HG03520 (cell line): Measurements from ENCODE around the gene MAD1L1.

Experiments
- ATAC-seq: cut with Tn5 transposase; IDR thresholded peaks from one replicate; pipeline ENCODE4 v1.9.1; 2021; ENCODE audit warnings: mild to moderate bottlenecking, moderate library complexity; ENCODE audit not compliant: unreplicated experiment

MAD1L1 gene

DNA sequence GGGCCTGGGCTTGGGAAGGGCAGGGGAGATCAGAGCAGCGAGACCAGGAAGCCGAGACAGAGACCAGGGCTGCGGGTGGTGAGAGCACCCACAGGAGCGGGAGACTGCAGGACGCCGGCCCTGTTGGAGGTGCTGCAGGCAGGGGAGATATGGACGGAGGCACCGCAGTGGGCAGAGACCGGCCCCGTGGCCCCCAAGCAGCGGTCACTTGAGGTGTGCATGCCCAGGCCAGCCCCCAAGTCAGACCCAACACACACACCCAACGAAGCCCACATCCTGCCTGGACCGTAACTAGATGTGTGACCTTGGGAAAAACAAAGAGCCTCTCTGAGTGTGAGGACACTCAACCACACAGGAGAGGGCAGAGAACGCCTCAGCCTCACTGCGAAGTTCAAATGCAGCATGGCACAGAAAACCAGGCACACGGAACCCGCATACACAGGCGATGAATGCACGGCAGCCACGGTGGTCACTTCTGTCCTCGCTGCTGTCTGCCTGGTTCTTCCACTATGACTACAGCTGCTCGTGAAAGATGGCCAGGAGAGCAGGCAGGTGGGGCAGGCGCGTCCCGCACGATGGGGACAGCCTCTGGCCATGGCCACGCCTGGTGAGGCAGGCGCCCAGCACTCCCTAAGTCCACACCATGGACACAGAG, 214.7 kb downstream of the MAD1L1 start:
- no peak for ATAC-seq

DNA sequence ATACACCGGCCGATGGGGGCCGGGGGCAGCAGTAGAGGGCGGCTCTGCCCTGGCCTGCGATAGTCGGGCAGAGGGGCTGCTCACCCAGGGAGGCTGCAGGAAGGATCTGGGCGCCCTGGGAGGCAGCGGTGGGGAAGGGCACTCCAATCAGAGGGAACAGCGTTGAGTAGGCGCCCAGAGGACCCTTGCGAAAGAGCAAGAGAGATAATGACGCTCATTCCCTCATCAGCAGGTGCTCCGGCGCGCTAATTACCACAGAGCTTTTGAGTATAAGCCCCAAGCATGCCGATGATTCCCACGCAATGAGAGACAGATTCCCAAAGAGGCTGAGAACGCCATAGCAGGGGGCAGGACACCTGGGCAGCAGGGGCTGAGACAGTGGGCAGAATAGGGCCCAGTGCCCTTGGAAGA, 215.3 kb downstream of the MAD1L1 start:
- ATAC-seq: no peak

DNA sequence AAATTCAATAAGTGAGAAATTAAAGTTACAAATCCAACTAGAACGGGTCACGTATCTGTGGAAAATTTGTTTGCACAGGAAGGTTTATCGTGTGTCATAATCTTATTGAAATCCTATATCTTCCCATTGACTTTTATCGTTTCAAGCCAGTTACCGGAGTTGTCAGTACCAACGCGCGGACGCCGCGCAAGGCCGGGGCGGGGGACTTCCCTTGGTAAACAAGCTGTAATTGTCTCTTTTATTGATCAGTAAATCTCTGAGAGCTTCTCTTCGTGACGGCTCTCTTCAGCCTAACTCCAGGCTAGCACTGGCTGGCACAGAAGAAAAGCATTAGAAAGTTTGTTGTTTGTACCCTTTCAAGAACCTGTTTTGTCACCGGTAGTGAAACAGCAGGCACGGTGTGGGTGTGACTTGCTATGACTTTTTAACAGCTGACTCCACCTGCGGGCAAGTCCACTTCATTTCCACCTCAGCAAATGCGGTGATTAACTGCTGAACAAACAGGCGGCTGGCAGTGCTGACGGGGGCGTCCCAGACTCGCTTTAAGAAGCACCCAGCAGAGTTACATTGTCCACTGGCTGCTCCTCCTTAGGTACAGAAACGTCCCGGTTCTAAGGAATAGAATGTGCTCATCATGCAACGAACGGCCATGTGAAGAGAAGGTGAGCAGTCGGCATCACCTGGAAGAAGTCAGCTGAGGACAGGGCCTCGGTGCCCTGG, 215.8 kb downstream of the MAD1L1 start:
- ATAC-seq: no peak

DNA sequence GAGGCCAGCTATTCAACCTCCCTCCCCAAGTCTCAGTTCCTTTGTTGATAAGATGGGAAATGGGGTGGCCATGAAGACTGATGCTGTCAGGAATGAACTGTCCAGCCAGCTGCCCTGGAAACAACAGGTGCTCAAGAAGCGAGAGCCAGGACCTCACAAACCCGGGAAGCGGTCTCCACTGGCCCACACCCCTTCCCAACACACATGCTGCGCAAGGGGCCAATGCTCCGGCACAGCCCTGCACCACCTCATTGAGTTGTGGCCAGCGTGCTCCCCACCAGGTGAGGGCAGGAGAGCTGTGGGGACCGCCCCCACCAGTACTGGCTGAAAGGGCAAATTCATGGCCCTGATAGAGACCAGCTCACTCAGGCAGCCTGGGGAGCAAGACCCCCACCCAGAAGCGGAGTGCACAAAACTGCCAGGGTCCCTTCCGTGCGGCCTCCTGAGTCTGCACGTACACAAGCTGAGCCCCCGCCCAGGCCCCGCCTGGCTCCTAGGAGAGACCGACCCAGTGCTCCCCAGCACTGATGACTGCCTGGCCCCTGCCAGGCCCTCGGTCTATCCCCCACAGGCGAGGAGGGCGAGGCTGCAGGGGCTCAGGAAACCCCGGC, 216.6 kb downstream of the MAD1L1 start:
- ATAC-seq: no peak

DNA sequence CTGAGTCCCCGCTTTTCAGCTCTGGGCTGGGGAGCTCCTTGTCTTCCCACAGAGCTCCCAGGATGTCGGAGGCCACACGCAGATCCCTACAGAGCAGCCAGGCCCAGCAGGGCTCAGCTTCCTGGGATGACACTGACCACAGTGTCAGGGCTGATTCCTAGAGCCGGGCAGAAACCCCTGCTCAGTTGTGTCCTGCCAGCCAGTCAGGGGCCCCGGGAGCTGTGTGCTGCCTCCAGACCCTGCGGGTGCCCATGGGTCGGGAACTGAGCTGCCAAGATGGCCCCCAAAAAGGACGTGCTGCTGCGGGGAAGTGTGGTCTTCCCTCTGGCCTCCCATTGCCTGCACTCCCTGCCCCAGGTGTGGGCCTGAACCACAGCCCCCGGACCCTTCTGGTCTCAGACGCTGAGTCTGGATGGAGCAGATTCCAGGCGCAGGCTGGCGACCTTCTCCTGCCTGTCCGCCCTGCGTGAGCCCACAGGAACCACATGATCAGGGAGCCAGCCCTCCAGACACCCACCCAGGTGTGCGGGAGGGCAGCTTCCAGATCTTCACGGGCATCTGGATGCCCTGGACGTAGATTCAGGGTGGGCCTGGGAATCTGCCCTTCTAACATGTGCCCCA, 217.4 kb downstream of the MAD1L1 start:
- ATAC-seq: no peak

DNA sequence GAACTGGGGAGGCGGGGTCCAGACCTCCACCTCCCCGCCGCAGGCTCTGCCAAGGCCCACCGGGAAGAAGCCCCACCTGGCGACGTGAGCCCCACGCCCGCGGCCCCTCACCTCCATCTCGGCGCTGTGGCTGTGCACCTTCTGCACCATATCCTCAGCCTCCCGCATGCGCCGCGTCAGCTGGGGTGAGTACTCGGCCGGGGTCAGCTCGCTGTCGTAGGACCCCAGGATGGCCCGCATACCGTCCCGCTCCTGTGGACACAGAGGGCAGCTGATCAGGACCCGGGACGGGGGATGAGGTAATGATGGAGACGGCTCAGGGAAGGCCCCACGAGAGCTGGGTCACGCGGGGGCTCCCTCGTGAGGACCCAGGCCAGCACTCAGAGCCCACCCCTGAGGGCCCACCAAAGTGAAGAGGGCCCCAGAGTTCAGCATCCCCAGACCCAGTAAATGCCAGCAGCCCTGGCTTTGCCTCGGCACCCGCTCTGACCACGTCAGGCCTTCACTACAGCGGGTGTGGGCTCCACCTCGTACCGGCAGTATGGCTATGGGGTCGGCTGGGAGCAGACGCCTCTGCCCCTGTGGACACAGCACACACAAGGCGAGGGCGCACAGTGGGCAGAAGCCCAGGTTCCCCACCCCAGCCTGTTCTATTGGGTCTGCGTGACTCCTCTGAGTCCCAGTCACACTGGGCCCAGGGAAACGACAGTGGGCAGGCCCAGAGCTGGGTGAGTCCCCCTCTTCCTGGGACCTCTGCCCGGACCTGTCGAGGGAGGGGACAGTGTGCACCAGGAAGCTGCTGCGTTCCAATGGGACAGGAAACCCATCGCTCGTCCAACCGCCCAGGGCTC, 218.1 kb downstream of the MAD1L1 start:
- no peak for ATAC-seq

DNA sequence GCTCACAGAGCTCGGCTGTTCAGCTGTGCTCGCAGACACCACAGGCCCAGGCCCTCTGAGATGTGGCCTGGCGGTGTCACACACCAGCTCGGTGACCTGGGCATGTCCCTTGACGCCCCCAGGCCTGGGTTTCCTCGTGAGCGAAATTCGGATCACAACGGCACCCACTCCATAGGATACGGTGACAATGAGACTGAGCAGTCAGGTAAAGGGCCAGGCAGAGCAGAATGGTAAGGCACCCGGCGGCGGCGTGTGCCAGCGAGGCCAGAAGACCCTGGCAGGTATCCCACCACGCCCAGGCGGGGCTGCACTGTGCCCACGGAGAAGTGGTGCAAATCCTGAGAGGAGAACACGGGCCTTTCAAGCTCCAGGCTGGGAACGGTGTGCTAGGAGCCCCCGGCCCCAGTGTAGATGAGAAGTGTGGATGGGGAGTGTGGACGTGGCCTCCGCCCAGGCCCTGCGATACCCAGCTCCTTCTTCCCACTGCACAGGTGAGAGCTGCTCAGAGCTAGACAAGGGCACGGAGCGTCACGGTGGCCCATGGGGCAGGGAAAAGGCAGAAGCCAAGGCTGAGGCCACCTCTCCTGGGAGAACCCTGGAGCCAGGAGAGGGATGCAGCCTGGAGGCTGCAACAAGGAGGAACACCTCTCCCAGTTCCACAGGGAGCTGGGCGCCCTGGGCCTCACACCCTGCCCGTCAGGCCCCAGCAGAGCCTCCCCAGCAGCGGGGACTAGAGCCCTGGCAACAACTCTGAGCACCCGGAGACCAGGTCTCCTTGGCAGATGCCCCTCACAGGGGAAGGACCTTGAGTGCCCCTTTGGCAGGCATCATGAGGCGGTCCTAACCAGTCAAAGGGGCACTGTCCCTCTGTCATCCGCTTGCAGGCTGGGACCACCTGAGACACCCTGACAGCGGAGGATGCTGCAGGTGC, 219.1 kb downstream of the MAD1L1 start:
- ATAC-seq: no peak

DNA sequence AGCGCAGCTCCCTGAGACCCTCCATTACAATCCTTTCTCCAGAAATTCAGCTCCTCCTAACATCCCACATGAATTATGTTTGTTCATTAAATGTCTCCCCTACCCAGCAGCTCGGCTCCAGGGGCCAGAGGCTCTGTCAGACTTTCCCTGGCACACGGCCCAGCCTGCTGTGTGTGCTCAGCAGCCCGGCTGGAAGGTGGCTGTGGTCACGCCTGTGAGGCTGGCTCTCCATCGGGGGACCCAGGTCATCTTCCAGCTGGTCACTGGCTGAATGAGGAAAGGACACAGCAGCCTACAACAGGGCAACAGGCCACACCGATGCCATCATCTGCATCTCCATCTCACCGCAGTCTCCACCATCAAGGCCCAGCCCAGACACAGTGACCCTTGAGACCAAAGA, 219.8 kb downstream of the MAD1L1 start:
- ATAC-seq: no peak

DNA sequence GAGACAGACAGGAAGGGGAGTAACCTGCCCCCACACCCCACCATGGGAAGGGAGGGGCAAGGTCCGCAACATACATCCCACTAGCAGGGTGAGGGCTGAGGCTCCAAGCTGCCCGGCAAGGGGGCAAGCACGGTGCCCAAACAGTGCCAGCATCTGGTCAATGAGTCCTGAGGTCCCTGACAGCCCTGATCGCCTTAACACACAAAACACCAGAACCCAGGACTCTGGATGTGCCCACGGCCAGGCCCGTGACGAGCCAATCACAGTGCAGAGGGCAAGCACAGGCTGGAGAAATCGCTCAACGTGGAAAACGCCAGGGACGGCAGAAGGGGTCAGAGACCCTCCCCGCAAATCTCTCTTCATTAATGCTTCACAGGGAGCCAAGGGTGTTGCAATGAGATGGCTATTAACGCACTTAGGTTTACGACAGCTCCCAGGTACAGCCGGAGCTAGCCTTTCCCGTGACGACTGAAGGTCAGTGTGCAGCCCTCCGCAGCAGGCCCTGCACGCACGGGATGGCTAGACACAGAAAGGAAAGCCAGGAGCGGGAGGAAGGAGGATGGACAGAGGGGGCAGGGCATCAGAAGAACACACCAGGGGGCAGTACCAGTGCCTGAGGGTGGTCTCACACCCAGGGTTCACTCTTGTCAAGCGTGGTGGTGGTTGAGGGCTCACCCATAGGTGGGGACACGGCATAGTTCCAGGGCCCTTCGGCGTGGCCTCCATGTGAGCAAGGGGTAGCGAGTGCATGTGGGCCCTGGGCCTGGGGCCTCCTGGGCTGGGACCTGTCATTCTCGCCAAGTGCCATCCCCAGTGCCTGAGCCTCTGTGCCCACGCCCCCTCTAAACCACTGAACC, 220.5 kb downstream of the MAD1L1 start:
- ATAC-seq: no peak

DNA sequence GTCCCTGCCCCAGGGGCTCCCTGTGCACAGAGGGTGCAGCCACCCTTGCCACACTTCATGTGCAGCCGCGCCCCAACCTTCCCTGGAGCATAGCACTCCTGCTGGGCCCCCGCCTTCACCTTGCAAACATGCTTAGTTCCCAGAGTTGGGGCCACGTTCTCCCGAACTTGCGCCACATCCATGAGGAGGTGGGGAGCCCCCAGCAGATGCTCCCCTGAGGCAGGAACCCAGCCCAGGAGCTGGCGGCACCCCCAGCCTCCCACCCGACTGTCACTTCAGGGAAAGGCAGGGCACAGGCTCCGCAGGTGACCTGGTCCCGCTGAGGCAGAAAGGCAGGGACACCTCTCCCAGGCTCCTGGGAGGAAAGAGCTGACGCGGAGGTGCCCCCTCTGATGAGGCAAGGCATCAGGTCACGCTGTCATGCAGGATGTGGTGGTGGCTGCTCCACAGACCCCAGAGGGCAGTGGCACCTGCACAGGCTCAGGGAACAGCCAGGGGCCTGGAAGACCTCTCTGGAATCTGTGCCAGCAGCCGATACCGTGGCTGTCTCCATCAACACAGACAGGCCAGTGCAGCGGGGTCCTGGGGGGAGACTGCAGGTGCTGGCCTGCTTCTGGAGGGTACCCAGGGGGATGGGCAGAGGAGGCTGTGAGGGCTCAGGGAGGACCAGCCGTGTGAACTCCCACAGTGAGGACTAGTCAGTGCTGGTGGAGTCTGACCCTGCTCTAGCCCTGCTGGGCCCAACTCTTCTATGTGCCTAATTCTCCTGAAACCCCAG, 221.3 kb downstream of the MAD1L1 start:
- ATAC-seq: no peak

DNA sequence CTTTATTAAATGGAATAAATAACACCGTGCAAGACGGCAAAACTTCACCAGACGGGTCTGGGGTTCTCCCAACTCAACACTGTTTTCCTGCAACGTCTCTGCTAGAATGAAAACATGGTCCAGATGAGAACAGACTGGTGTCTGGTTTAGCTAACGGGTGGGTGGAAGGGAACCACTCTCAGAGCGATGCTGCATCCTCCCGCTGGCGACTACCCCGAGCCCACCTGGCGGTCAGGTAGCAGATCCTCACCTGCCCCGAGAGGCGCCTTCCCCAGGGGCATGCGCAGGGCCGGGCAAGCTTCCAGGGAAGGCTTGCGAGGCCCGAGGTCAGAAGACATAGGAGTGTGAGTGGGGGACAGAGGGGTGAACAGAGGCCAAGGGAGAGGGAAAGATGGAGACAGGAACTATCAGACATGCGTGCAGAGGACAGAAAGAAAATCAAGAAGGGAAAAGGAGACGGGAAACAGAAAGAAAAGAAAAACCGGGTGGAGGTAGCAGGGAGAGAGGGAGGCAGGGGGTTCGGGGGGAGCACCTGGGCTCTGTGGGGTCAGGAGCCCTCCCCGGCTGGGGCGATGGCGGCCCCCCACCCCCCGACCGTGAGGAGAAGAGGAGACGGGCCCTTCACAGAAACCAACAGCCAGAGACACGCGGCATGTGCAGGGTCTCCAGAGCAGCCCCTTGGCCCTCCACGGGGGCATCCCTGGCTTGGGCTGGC, 222.0 kb downstream of the MAD1L1 start:
- no peak for ATAC-seq

DNA sequence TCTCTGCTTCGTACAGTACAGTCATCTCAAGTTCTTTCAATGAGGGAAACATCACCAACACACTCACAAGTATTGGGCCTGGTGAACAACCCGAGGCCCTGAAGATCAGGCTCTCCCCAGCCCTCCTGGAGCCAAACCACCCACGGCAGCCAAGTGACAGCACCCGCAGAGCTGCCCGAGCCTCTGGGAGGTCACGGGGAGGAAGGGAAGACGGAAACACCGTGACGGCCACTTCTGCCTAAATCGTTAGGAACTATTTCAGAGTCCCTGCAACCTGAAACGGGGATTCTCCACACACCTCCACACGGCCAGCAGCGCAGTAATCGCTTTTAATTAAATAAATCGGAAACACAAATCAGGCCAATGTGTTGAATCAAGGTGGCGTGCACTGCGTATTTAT, 222.6 kb downstream of the MAD1L1 start:
- ATAC-seq: no peak

DNA sequence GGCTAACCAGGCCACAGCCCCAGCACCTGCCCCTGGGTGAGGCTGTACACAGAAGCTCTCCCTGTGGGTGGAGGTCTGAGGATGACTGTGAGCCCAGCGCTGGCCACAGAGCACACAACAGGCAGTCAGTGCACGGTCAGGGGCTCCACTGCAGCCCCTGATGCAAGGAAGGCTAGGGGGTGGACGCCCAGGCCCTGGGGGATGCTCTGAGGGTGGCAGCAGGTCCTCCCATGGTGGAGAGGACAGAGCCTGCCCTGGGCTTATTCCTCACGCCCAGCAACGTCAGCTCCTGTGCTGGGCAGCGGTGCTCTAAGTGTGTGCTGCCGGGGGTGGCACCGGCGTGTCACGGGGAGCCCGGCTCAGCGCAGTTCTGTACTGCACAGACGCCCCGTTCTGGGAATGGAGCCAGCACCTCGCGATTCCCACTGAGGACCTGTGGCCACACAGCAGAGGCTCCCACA, 223.2 kb downstream of the MAD1L1 start:
- no peak for ATAC-seq

DNA sequence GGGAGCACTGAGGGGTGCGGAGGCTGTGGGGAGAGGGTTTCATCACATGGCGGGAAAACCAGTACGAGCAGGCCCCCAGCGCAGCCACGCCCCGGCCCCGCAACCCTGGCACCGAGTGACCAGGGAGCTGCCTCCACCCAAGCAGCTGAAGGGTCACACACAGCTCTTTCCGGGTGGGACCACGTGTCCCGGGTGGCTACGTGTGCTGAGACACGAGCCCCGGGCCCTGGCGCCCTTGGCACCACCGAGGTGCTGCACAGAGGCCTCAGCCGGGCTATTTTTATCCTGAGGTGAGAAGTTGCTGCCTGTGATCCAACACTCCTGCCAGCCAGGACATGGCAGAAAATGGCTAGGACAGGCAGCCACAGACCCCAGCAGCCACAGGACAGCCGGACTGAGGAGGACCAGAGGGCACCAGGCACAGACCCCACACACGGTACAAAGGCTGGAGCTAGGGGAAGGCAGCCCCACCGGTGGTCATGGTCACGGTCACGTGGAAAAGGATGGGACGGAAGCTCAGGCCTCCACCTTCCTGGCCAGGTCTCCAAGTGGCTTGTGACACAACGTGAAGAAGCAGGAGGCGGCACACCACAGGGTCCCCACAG, 223.7 kb downstream of the MAD1L1 start:
- ATAC-seq: no peak

DNA sequence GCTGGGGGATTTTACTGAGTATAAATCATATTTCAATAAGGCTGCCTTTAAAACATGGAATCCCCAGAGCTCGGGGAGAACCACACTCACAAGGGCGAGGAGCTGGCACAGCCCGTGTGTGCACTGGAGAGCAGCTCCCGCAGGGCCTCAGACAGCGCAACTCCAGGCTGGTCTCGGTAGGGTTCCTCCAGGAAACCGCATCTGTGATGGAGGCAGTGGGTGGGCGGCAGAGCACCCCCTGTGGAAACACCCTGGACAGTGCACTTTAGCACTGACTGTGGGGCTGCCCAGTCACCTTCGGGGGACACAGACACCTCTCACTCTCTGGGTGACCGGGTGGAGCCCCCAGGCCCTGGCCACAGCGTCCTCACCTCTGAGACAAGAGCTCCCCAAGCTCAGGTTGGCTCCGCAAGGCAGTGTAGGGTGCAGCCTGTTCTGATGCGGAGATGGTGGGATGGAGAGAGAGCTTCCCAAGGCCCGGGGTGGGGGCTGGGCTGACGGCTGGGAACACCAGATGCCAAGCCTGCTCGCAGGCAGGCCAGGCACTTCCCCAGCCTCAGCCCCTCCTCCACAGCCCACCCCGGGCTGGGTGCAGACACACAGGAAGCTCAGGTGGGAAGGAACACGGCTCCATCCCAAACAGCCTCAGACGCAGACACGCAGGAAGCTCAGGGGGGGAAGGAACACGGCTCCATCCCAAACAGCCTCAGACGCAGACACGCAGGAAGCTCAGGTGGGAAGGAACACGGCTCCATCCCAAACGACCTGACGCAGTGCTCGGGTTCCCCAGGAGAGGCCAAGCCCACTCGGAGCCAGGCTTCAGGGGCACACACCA, 224.4 kb downstream of the MAD1L1 start:
- ATAC-seq: no peak

DNA sequence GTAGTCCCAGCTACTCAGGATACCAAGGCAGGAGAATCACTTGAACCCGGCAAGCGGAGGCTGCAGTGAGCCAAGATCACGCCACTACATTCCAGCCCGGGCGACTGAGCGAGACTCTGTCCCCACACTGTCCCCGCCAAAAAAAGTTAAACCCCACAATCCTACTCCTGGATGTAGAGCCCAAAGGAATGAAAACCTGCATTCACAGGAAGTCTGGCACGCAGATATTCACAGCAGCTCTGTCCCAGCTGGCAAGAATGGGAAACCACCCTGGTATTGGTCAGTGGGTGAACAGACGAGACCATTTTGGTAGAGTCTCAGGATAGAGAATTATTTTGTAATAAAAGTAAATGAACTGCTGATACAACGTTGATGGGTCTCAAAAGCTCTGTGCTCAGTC, 225.2 kb downstream of the MAD1L1 start:
- ATAC-seq: no peak
